Stomach (tissue), 9 donors: Measurements from ENCODE around the gene ABCA6. TPM values are rescaled to one million over a fixed set of nuclear protein-coding genes. Genes with fewer than 3 reads are reported as not detected.
A peak's percentile ranks its signal among the peaks of the same experiment; 100 is the strongest.

Source experiments
- DNase-seq, 2 donors: peaks; one replicate each; pipeline versions ENCODE4 v3.0.0 to v3.0.0-alpha.2; 2013 to 2019
- H3K27ac ChIP-seq, 5 donors: fragments of 200-600 bp in 4 of 5; sonication (generic) in 4 of 5; one replicate each; pipeline ENCODE4 v1.5.1; 2013 to 2019; ENCODE audit warnings: mild to moderate bottlenecking in 1 of 5, moderate library complexity in 1 of 5
- H3K27me3 ChIP-seq, 3 donors: fragments of 200-600 bp; sonication (generic); one replicate each; pipeline ENCODE4 v1.5.1; 2017 to 2019; ENCODE audit warnings: mixed run types in 1 of 3
- H3K36me3 ChIP-seq, 4 donors: fragments of 200-600 bp; sonication (generic); 1 replicate in 3 of 4; 2 replicates in 1 of 4; pipeline ENCODE4 v1.5.1; 2016 to 2019
- H3K4me1 ChIP-seq, 4 donors: fragments of 200-600 bp; sonication (generic); one replicate each; pipeline ENCODE4 v1.5.1; 2016 to 2019
- H3K4me3 ChIP-seq, 4 donors: fragments of 200-600 bp; sonication (generic) in 3 of 4; one replicate each; pipeline ENCODE4 v1.5.1; 2016 to 2019; ENCODE audit warnings: mild to moderate bottlenecking in 1 of 4
- H3K9me3 ChIP-seq, 4 donors: fragments of 200-600 bp; sonication (generic); one replicate each; pipeline ENCODE4 v1.5.1; 2016 to 2019
- CTCF ChIP-seq, 7 experiments: fragments of 450-650 bp in 4 of 7; fragments of 200-600 bp in 3 of 7; sonication (generic) in 3 of 7; IDR thresholded peaks; one replicate each; pipeline ENCODE4 v1.5.1; 2016 to 2019; ENCODE audit warnings: antibody characterized with exemption in 7 of 7, control low read depth in 2 of 7, mild to moderate bottlenecking in 1 of 7
- EP300 ChIP-seq: sonication (generic); formaldehyde crosslinking; IDR thresholded peaks from one replicate; pipeline ENCODE4 v1.6.1; 2017; ENCODE audit warnings: antibody characterized with exemption
- POLR2A ChIP-seq, 4 donors: fragments of 450-650 bp; IDR thresholded peaks; one replicate each; pipeline ENCODE4 v1.6.1; 2016; ENCODE audit warnings: antibody characterized with exemption in 4 of 4, control low read depth in 2 of 4, mild to moderate bottlenecking in 1 of 4, moderate library complexity in 1 of 4
- POLR2AphosphoS5 ChIP-seq, 3 donors: sonication (generic); formaldehyde crosslinking; IDR thresholded peaks; one replicate each; pipeline ENCODE4 v1.6.1; 2016; ENCODE audit warnings: antibody characterized with exemption in 3 of 3
- WGBS, 5 donors: extraction: QIAGEN DNeasy Blood & Tissue Kit in 3 of 5; methylation state at CpG; one replicate each; pipeline versions ENCODE4 v1.1.5 to v1.1.7; 2013 to 2018; 5-methylcytosine and 5-hydroxymethylcytosine counted together
- intact Hi-C: fragments of 100-400 bp; cut with DNase I; formaldehyde crosslinking; loops from one replicate; pipeline ENCODE4 v1.15.1; 2023; ENCODE audit warnings: low total_unique reads
- polyA plus RNA-seq, 3 donors: library from polyadenylated mRNA; stranded (reverse); fragments of 200-250 nt; gene quantifications; one replicate each; pipeline ENCODE4 v1.2.3, GENCODE V29; 2013
- total RNA-seq, 5 donors: library from RNA; depleted of rRNA; stranded (reverse); fragments of >200 nt; gene quantifications; one replicate each; pipeline versions ENCODE4 v1.1.0 to v1.2.3, GENCODE V29; 2014 to 2016
- donor health status: healthy with polysubstance abuse.
- donor health status: Bipolar disorder and iron deficiency.
- donor health status: healthy.

The ABCA6 gene
- total and polyA plus RNA-seq, 8 donors, result 4.5 to 97.9 (median 19.2) TPM

GRCh38 chr17:69143151-69143550 is 1.5 kb upstream of the ABCA6 start:
- 85 to 93% (median 91%) methylated on average over 1 of the region's 1 CpG for WGBS, 5 donors
- TF ChIP-seq EP300 (no peak), POLR2A (IDR thresholded peaks at IDR 0.05) (no peak), POLR2AphosphoS5 (IDR thresholded peaks at IDR 0.05) (no peak), CTCF (IDR thresholded peaks at IDR 0.05) (no peak)
- Histone ChIP-seq H3K4me1 (peaks cover 0 to 16% (median 0%) of the 10 kb centered on the region in 4 donors), H3K27me3 (no peaks in the 10 kb centered on the region), H3K36me3 (peaks cover 0 to 5% (median 3%) of the 10 kb centered on the region in 4 donors), H3K9me3 (peaks cover 0 to under 1% (median 0%) of the 10 kb centered on the region in 4 donors), H3K27ac (no peak overlapping the region), H3K4me3 (no peak overlapping the region)
- DNase-seq, result no peak
- intact Hi-C loops, result no loop called here

DNA sequence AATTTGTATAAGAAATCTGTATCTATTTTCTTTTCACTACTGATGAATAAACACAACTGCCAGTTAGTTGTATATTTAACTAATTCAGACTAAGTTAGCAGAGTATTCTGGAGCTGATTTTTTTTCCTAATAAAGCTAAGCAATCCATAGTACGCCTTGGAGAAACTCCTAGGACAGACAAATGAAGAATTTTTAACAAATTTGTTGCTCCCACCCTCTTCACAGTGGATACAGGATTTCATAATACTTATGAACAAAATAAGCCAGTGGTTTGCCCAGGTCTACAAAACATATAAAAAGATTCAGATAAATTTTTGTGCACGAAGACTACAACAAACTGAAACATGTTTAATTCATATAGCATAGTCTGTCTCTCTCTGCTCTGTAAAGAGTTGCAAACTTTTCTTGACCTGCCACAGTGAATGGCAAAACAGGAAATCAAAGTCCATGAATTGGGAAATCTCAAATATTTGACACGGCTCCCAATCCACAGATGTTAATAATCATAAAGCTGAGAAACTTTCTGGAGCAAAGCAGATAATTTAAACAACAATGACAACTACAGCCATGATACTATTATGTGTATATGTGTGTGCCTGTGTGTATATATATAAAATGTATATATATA is 594 bp upstream of the ABCA6 start:
- Histone ChIP-seq H3K27ac (peak overlapping the region in 4 of 5 donors; percentile 19 to 73 (median 44)), H3K9me3 (peaks cover 0 to 5% (median 0%) of the 10 kb centered on the region in 4 donors), H3K4me1 (peaks cover 0 to 16% (median 0%) of the 10 kb centered on the region in 4 donors), H3K27me3 (no peaks in the 10 kb centered on the region), H3K4me3 (peak overlapping the region in 1 of 4 donors; percentile 20), H3K36me3 (peaks cover 0 to 7% (median 3%) of the 10 kb centered on the region in 4 donors)
- TF ChIP-seq EP300 (no peak), POLR2A (IDR thresholded peaks at IDR 0.05) (no peak), POLR2AphosphoS5 (IDR thresholded peaks at IDR 0.05) (no peak), CTCF (IDR thresholded peaks at IDR 0.05) (no peak)
- 34 to 48% (median 44%) methylated on average over 3 of the region's 3 CpGs for WGBS, 5 donors
- intact Hi-C loops, result no loop called here
- DNase-seq, result peak in 1 of 2 donors; percentile 66

GRCh38 chr17:69134112-69134511 is 7.6 kb downstream of the ABCA6 start:
- Histone ChIP-seq H3K4me3 (no peak overlapping the region), H3K27ac (no peak overlapping the region), H3K4me1 (no peaks in the 10 kb centered on the region), H3K9me3 (peaks cover 0 to 5% (median 0%) of the 10 kb centered on the region in 4 donors), H3K27me3 (no peaks in the 10 kb centered on the region), H3K36me3 (peaks cover 0 to 44% (median 22%) of the 10 kb centered on the region in 4 donors)
- TF ChIP-seq EP300 (no peak), POLR2A (IDR thresholded peaks at IDR 0.05) (no peak), CTCF (IDR thresholded peaks at IDR 0.05) (no peak), POLR2AphosphoS5 (IDR thresholded peaks at IDR 0.05) (no peak)
- DNase-seq, result no peak
- WGBS, 5 donors, result 72 to 89% (median 82%) methylated on average over 3 of the region's 3 CpGs
- intact Hi-C loops, result no loop called here

- TF ChIP-seq POLR2AphosphoS5 (IDR thresholded peaks at IDR 0.05), result peak in 1 of 3 donors; percentile 36
- TF ChIP-seq POLR2A (IDR thresholded peaks at IDR 0.05), result no peak
- H3K9me3 ChIP-seq, result no peaks in the 10 kb centered on the region
- 37 to 56% (median 50%) methylated on average over 6 of the region's 6 CpGs for WGBS, 5 donors
- no peak overlapping the region for H3K4me3 ChIP-seq
- intact Hi-C loops, result no loop called here
- peak overlapping the region in 3 of 5 donors; percentile 16 to 36 (median 34) for H3K27ac ChIP-seq
- H3K4me1 ChIP-seq, result no peaks in the 10 kb centered on the region
- peak in 1 of 2 donors; percentile 6 for DNase-seq
- peaks cover 0 to 30% (median 17%) of the 10 kb centered on the region in 4 donors for H3K36me3 ChIP-seq
- H3K27me3 ChIP-seq, result no peaks in the 10 kb centered on the region
Observed at GRCh38 chr17:69130627-69131296, 10.9 kb downstream of the ABCA6 start.
